ENCODE results near the gene ABHD1.

GRCh38 chr2:27174638-27175037, 51.0 kb downstream of the ABHD1 start:
- TF ChIP-seq, protein P1, sequence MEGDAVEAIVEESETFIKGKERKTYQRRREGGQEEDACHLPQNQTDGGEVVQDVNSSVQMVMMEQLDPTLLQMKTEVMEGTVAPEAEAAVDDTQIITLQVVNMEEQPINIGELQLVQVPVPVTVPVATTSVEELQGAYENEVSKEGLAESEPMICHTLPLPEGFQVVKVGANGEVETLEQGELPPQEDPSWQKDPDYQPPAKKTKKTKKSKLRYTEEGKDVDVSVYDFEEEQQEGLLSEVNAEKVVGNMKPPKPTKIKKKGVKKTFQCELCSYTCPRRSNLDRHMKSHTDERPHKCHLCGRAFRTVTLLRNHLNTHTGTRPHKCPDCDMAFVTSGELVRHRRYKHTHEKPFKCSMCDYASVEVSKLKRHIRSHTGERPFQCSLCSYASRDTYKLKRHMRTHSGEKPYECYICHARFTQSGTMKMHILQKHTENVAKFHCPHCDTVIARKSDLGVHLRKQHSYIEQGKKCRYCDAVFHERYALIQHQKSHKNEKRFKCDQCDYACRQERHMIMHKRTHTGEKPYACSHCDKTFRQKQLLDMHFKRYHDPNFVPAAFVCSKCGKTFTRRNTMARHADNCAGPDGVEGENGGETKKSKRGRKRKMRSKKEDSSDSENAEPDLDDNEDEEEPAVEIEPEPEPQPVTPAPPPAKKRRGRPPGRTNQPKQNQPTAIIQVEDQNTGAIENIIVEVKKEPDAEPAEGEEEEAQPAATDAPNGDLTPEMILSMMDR (IDR thresholded peaks at IDR 0.05): no peak
- no peak for TF ChIP-seq POLR2A (IDR thresholded peaks at IDR 0.05)

Data from body of pancreas (tissue), 4 donors.